GOT3 (cell line): ENCODE data around the gene WDPCP.
"Not testable (repeated sequence)": the region's sequence is repeated elsewhere in the genome, so short reads cannot be mapped to it uniquely, and the experiment has no call there.

Experiments
- DNase-seq: peaks from one replicate; lab custom pipeline; 2025; ENCODE audit warnings: mixed read lengths; lab: John Stamatoyannopoulos, UW

WDPCP gene

DNA sequence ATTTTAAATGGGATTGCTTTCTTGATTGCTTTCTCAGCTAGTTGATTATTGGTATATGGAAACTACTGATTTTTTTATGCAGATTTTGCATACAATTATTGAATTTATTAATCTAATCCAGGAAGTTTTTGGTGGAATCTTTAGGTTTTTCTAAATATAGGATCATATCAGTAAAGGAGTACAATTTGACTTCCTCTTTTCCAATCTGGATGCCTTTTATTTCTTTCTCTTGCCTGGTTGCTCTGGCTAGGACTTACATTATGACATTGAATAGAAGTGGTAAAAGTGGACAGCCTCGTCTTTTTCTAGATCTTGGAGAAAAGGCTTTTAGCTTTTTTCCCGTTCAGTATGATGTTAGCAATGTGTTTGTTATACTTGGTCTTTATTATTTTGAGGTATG, 486.3 kb downstream of the WDPCP start:
- no peak for DNase-seq

DNA sequence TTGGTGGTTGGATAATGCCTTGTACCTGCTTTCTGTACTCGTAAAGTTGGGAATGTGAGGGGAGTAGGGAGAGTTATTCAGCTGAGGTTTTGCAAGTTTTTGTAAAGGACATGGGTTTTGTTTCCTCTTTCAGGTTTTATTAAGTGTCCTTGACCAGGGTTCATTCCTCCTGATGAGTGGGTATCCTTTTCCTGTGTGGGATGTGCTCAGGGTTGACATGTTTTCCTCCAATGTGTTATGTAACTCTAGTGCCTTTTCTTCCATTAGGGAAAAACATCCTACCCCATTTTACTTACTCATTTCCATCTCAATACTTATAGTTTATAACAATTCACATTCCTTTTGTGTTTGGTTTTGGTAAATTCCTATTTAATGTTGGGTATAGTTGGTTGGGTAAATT, 489.2 kb downstream of the WDPCP start:
- DNase-seq, result no peak

DNA sequence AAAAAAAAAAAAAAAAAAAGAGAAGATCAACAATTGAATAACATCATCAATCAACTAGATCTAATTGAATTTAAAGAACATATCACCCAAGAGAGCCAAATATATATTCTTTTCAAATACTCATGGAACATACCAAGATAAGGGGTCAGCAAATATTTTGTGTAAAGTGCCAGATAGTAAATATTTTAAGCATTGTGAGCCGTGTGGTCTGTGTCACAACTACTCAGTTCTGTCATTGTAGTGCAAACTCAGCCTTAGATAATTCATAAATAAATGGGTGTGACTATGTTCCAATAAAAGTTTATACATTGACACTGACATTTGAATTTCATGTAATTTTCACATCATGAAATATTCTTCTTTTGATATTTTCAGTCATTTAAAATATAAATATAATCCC, 491.8 kb downstream of the WDPCP start:
- no peak for DNase-seq

DNA sequence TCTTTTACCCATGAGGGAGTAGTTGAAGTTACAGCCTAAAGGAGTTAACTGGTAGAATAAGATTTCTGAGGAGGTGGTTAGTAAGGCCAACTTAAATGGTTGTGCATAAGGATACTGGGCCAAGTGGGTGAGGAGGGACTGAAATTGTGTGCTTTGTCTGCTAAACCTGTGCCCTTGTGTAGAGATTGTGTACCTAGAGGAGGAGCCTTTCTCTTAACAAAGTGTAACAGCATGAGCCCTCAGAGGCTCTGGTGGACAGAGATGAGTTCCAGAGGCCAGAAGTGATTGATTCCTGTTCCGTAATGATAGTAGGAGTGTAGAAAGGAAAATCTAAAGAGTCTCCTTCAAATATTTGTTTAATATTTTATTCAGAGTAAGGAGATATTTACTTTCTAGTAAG, 494.8 kb downstream of the WDPCP start:
- DNase-seq, result no peak

DNA sequence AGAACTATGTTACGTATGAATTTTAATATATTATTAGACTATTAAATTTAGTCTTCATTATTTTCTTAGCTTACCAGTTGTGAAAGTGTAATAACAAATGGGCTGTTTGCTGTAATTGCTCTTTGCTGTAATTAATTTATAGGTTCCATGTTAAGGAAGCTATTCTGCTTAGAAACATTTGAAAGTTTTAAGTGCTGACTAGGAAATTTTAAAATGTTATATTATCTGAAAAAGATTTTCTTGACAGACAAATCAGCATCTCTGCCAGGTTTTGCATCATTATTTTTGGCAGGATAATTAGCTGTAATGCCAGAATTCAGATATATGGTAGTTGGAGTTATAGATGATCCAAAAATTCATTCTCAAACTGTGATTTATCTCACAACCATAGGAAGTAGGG, 495.4 kb downstream of the WDPCP start:
- no peak for DNase-seq

DNA sequence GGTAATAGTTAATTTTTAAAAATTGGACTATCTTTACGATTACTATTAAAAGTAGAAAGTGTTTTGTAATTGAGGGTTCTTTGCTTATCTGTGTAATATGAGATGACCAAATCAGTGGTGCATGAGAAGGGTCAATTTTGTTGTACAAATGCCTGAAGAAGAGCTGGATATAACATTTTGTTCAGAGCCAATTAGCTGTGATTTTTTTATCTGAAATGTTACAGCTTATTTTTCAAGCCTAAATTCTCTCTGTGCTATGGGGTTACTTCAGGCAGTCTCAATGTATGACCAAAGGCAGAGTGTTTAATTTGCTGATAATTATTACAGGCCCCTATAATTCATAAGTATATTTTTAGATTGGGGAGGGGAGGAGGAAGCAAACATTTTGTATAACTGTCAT, 495.9 kb downstream of the WDPCP start:
- DNase-seq, result no peak

DNA sequence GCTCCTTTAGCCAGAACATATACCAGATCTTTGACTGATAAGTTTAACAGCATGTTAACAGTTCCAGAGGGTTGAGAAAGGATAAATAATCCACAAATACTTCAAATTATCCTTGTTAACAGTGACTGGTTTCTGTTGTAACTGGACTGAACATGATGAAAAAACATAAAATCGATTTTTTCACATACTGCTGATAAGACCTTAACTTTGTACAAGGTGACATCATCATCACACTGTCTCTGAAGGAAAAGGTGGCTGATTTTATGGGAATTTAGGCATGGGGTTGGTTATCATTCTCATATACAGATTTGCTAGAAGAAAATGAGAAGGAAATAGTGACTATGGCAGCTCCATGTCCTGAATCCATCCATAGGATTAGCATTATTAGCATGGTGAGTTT, 501.6 kb downstream of the WDPCP start:
- DNase-seq, result no peak

DNA sequence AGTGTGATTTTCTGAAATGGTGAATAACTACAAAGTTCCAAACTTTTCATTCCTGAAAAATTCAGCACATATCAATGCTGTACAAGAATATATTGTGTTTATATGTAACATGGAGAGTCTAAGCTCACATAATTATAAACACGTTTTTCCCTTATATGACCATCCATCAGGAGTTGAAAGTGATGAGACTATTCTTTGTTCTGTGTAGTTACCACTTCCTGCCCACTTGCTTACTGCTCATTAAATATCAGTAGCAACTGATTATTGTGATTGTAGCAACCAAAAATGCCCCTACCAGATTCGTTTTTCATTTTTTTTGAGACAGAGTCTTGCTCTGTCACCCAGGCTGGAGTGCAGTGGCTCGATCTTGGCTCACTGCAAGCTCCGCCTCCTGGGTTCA, 506.9 kb downstream of the WDPCP start:
- DNase-seq, result no peak

DNA sequence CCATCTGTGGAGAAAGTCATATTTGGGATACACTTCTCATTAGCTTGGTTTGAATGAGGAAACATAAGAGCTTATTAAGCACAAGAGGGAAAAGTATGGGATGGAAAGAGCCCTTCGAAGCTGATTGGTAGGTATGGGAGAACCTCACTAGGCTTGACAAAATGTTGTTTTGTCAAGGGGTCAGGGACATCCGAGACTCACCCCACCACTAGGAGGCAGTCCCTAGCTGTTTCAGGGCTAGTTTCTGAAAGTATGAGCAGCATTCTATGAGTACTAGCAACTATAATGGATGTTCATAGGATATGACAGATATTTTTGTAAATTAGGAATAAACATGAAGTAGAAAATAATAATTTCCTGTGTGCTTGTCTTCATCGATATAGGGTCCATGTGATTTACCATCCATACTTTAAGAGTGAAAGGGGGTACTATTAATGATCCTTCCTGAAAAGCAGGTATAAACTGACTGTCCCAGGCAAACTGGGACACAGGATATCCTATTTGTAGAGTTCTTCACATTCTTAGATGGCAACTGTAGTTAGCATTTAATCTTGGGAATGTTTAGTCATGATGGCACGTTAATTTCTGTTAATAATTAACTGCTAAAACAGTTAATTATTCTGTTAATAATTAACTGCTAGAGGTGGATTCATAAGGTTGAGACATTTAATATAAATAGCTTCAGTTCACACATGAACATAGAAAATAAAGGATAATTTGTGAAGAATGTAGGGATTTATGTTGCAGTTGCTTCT, 509.2 kb downstream of the WDPCP start:
- no peak for DNase-seq

DNA sequence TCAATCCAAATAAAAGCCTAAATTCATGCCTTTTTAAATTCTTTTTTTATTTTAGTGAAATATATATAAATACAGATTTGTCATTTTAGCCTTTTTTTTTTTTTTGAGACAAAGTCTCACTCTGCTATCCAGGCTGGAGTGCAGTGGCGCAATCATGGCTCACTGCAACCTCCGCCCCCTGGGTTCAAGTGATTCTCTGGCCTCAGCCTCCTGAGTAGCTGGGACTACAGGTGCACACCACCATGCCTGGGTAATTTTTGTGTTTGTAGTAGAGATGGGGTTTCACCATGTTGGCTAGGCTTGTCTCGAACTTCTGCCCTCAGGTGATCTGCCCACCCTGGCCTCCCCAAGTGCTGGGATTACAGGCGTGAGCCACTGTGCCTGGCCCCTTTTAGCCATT, 513.9 kb downstream of the WDPCP start:
- DNase-seq, result not testable (repeated sequence)

DNA sequence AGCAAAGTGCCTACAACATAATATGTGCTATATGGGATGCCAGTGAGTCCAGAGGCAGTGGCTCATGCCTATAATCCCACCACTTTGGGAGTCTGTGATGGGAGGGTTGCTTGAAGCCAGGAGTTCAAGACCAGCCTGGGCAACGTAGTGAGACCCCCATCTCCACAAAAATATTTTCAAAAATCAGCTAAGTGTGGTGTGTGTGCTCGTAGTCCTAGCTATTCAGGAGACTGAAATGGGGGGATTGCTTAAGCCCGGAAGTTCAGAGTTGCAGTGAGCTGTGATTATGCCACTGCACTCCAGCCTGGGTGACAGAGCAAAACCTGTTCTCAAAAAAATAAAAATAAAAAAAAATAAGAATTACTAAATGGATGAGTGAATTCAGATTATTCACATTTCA, 514.3 kb downstream of the WDPCP start:
- DNase-seq, result no peak

DNA sequence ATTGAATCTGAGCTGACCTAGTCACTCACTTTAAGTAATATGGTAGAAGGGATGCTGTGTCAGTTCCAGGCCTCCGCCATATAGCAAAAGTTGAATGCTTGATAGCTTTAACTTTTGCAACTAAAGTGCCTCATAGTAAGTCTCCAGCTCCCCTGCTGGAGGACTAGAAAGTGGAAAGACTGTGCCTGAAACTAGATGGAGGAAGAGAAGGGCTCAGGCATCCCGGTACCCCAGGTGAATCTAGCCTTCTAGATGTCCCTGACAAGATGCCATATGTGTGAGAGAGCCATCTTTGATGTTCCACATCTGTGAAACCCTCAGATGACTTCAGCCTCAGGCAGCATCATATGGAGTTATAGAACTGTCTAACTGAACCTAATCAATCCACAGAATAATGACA, 516.6 kb downstream of the WDPCP start:
- no peak for DNase-seq
